Ascending aorta (tissue), 2 donors: ENCODE measurements around the gene TFDP3. TPM values are rescaled to one million over a fixed set of nuclear protein-coding genes. Genes with fewer than 3 reads are reported as not detected.

Experiments
- DNase-seq, 2 donors: peaks; one replicate each; pipeline ENCODE4 v3.0.0-alpha.2; 2019; ENCODE audit warnings: low spot score in 2 of 2
- H3K27ac ChIP-seq, 2 donors: fragments of 200-600 bp; sonication (generic); one replicate each; pipeline ENCODE4 v1.5.1; 2016 to 2017; ENCODE audit warnings: mild to moderate bottlenecking in 1 of 2
- H3K27me3 ChIP-seq: fragments of 200-600 bp; sonication (generic); one replicate; pipeline ENCODE4 v1.5.1; 2017
- H3K36me3 ChIP-seq, 2 donors: fragments of 200-600 bp; sonication (generic); one replicate each; pipeline ENCODE4 v1.5.1; 2016
- H3K4me1 ChIP-seq, 2 donors: fragments of 200-600 bp; sonication (generic); one replicate each; pipeline ENCODE4 v1.5.1; 2016 to 2017; ENCODE audit warnings: mild to moderate bottlenecking in 1 of 2
- H3K4me3 ChIP-seq, 2 donors: fragments of 200-600 bp; sonication (generic); one replicate each; pipeline ENCODE4 v1.5.1; 2016 to 2017; ENCODE audit warnings: mild to moderate bottlenecking in 1 of 2
- H3K9me3 ChIP-seq, 2 donors: fragments of 200-600 bp; sonication (generic); one replicate each; pipeline ENCODE4 v1.5.1; 2016
- intact Hi-C: fragments of 100-400 bp; cut with DNase I; formaldehyde crosslinking; loops from one replicate; pipeline ENCODE4 v1.15.1; 2023
- total RNA-seq: library from RNA; depleted of rRNA; stranded (reverse); fragments of >200 nt; gene quantifications from one replicate; pipeline ENCODE4 v1.1.0, GENCODE V29; 2016
- TF ChIP-seq, protein P1 (sequence below), 3 experiments: fragments of 200-600 bp in 2 of 3; fragments of 450-650 bp in 1 of 3; sonication (generic) in 2 of 3; IDR thresholded peaks; one replicate each; pipeline ENCODE4 v1.5.1; 2016 to 2019; ENCODE audit warnings: antibody characterized with exemption in 3 of 3, mild to moderate bottlenecking in 1 of 3, moderate library complexity in 1 of 3

Gene TFDP3
- total RNA-seq, 1 donor from 2014 or later = not detected

GRCh38 chrX:133235830-133236229 lies 17.7 kb upstream of the TFDP3 start:
- no peak overlapping the region for H3K4me3 ChIP-seq
- H3K4me1 ChIP-seq = no peaks in the 10 kb centered on the region
- no peaks in the 10 kb centered on the region for H3K36me3 ChIP-seq
- no peaks in the 10 kb centered on the region for H3K9me3 ChIP-seq
- intact Hi-C loops = no loop called here
- H3K27me3 ChIP-seq = no peaks in the 10 kb centered on the region
- no peak for DNase-seq
- TF ChIP-seq, protein P1, sequence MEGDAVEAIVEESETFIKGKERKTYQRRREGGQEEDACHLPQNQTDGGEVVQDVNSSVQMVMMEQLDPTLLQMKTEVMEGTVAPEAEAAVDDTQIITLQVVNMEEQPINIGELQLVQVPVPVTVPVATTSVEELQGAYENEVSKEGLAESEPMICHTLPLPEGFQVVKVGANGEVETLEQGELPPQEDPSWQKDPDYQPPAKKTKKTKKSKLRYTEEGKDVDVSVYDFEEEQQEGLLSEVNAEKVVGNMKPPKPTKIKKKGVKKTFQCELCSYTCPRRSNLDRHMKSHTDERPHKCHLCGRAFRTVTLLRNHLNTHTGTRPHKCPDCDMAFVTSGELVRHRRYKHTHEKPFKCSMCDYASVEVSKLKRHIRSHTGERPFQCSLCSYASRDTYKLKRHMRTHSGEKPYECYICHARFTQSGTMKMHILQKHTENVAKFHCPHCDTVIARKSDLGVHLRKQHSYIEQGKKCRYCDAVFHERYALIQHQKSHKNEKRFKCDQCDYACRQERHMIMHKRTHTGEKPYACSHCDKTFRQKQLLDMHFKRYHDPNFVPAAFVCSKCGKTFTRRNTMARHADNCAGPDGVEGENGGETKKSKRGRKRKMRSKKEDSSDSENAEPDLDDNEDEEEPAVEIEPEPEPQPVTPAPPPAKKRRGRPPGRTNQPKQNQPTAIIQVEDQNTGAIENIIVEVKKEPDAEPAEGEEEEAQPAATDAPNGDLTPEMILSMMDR (IDR thresholded peaks at IDR 0.05) = no peak
- H3K27ac ChIP-seq = no peak overlapping the region

DNA sequence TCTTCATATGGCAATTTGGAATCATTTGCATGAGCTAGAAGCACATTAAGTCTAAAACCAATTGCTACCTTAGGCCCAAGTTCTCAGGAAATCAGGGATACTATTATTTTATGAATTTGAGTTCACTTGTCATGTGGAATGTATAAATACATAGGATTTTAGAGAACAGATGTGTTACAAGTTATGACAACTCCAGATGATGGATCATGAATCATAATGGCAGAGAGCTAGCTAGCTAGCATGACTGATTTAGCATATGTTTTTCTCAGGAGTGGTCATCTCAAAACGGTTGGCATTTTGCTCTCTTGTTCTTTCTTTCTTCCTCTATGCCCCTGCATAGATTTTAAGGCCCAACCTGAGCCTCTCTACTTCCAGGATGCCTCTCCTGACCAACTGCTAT lies 14.2 kb upstream of the TFDP3 start:
- Histone ChIP-seq H3K27me3 (no peaks in the 10 kb centered on the region), H3K4me1 (no peaks in the 10 kb centered on the region), H3K27ac (no peak overlapping the region), H3K36me3 (no peaks in the 10 kb centered on the region), H3K4me3 (no peak overlapping the region), H3K9me3 (no peaks in the 10 kb centered on the region)
- no peak for DNase-seq
- TF ChIP-seq, protein P1 (IDR thresholded peaks at IDR 0.05) = no peak
- intact Hi-C loops = no loop called here

- intact Hi-C loops = no loop called here
- Histone ChIP-seq H3K36me3 (no peaks in the 10 kb centered on the region), H3K27me3 (no peaks in the 10 kb centered on the region), H3K9me3 (no peaks in the 10 kb centered on the region), H3K4me3 (no peak overlapping the region), H3K4me1 (no peaks in the 10 kb centered on the region), H3K27ac (no peak overlapping the region)
- no peak for DNase-seq
- TF ChIP-seq, protein P1 (IDR thresholded peaks at IDR 0.05) = no peak
These were observed 11.2 kb upstream of the TFDP3 start for GRCh38 chrX:133229361-133229760.

- no peaks in the 10 kb centered on the region for H3K27me3 ChIP-seq
- H3K27ac ChIP-seq = no peak overlapping the region
- no peaks in the 10 kb centered on the region for H3K36me3 ChIP-seq
- no peak overlapping the region for H3K4me3 ChIP-seq
- DNase-seq = no peak
- intact Hi-C loops = no loop called here
- H3K9me3 ChIP-seq = no peaks in the 10 kb centered on the region
- H3K4me1 ChIP-seq = no peaks in the 10 kb centered on the region
- TF ChIP-seq, protein P1 (IDR thresholded peaks at IDR 0.05) = no peak
These were observed 2.4 kb downstream of the TFDP3 start for GRCh38 chrX:133215747-133216146.

DNA sequence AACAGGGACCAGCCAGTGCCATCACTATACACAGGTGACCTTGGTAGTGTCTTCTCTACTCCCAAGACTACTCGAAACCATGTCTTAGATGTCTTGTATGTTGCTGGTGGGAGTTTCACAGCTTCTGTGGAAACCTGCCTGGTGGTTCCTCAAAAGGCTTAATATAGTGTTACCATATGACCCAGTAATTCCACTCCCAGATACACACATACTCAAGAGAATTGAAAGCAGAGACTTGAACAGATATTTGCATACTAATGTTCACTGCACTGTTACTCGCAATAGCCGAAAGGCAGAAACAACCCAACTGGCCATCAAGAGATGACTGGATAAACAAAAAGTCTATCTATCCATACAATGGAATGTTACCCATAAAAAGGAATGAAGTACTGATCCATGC lies 3.1 kb downstream of the TFDP3 start:
- TF ChIP-seq, protein P1 (IDR thresholded peaks at IDR 0.05) = no peak
- intact Hi-C loops = no loop called here
- no peaks in the 10 kb centered on the region for H3K36me3 ChIP-seq
- H3K27ac ChIP-seq = no peak overlapping the region
- H3K4me3 ChIP-seq = no peak overlapping the region
- H3K9me3 ChIP-seq = no peaks in the 10 kb centered on the region
- H3K27me3 ChIP-seq = no peaks in the 10 kb centered on the region
- no peak for DNase-seq
- no peaks in the 10 kb centered on the region for H3K4me1 ChIP-seq

GRCh38 chrX:133214301-133214700 lies 3.9 kb downstream of the TFDP3 start:
- Histone ChIP-seq H3K27me3 (no peaks in the 10 kb centered on the region), H3K36me3 (no peaks in the 10 kb centered on the region), H3K4me3 (no peak overlapping the region), H3K27ac (no peak overlapping the region), H3K4me1 (no peaks in the 10 kb centered on the region), H3K9me3 (no peaks in the 10 kb centered on the region)
- intact Hi-C loops = no loop called here
- DNase-seq = no peak
- TF ChIP-seq, protein P1 (IDR thresholded peaks at IDR 0.05) = no peak
